Erythroblast (primary cell): Measurements from ENCODE around the gene SPG11.

Experiments used
- GATA1 ChIP-seq: IDR thresholded peaks from 2 replicates; pipeline ENCODE4 v1.6.1; 2011; ENCODE audit warnings: low read depth, mild to moderate bottlenecking, control low read depth, low read length, moderate library complexity
- POLR2A ChIP-seq: IDR thresholded peaks from 2 replicates; pipeline ENCODE4 v1.6.1; 2011; ENCODE audit warnings: mild to moderate bottlenecking, low read length

GRCh38 chr15:44697014-44697413 lies 33.6 kb upstream of the SPG11 start:
- no peak for TF ChIP-seq POLR2A
- no peak for TF ChIP-seq GATA1
